Measurements from ENCODE around the gene DNAJB11.
"Not testable (repeated sequence)": the region's sequence is repeated elsewhere in the genome, so short reads cannot be mapped to it uniquely, and the experiment has no call there.

DNAJB11 gene

GRCh38 chr3:186620213-186621092 is 49.9 kb downstream of the DNAJB11 start:
- no peak for DNase-seq

GRCh38 chr3:186621894-186622650 is 51.6 kb downstream of the DNAJB11 start:
- DNase-seq = no peak

GRCh38 chr3:186622651-186623310 is 52.3 kb downstream of the DNAJB11 start:
- DNase-seq = no peak

- DNase-seq = no peak
Observed at GRCh38 chr3:186624598-186624997, 54.1 kb downstream of the DNAJB11 start.

- no peak for DNase-seq
Observed at GRCh38 chr3:186625600-186626042, 55.1 kb downstream of the DNAJB11 start.

- DNase-seq = no peak
Observed at GRCh38 chr3:186626254-186626847, 55.8 kb downstream of the DNAJB11 start.

GRCh38 chr3:186627852-186628414 is 57.4 kb downstream of the DNAJB11 start:
- DNase-seq = no peak

GRCh38 chr3:186628756-186629155 is 58.2 kb downstream of the DNAJB11 start:
- no peak for DNase-seq

- no peak for DNase-seq
Observed at GRCh38 chr3:186630950-186631641, 60.6 kb downstream of the DNAJB11 start.

GRCh38 chr3:186633481-186633880 is 63.0 kb downstream of the DNAJB11 start:
- no peak for DNase-seq

GRCh38 chr3:186634207-186634606 is 63.7 kb downstream of the DNAJB11 start:
- DNase-seq = not testable (repeated sequence)

Data from NCI-H446 treated with DMSO at 0.1 percent for 48 hours (cell line).